ENCODE measurements around the gene QPRT. TPM values are rescaled to one million over a fixed set of nuclear protein-coding genes. Genes with fewer than 3 reads are reported as not detected.

Gene QPRT
- total and polyA plus RNA-seq, 2 of the 13 experiments (the other 11 are each of a cell fraction or from before 2014, with no cell fraction given) = 130 to 218 TPM

GRCh38 chr16:29646947-29647346, 32.0 kb upstream of the QPRT start:
- ATAC-seq = no peak
- ChIA-PET POLR2A (interaction anchor here (2.0 to 2.2 kb wide), 2 partner anchors 8 to 32 kb away, joined by 9 to 19 read pairs; partner anchors contain the start of gene QPRT), CTCF (ENCODE audit: low intra/inter-chr PET ratio, low total read pairs) (no interaction called here)
- no peak overlapping the region for H3K27ac ChIP-seq (ENCODE audit: extremely low read length, insufficient read depth, low read length)
- no TSS peak for BruUV-seq (replicated peaks)
- H3K79me2 ChIP-seq (ENCODE audit: insufficient read depth, low read length) = no peaks in the 10 kb centered on the region
- no peaks in the 10 kb centered on the region; a peak in 1 of 5 replicates for H3K27me3 ChIP-seq (ENCODE audit: control insufficient read depth in 1 of 2, insufficient read depth in 2 of 2, low read length in 2 of 2)
- no peaks in the 10 kb centered on the region for H3K9me3 ChIP-seq (ENCODE audit: low read length)
- TF ChIP-seq, protein P1, sequence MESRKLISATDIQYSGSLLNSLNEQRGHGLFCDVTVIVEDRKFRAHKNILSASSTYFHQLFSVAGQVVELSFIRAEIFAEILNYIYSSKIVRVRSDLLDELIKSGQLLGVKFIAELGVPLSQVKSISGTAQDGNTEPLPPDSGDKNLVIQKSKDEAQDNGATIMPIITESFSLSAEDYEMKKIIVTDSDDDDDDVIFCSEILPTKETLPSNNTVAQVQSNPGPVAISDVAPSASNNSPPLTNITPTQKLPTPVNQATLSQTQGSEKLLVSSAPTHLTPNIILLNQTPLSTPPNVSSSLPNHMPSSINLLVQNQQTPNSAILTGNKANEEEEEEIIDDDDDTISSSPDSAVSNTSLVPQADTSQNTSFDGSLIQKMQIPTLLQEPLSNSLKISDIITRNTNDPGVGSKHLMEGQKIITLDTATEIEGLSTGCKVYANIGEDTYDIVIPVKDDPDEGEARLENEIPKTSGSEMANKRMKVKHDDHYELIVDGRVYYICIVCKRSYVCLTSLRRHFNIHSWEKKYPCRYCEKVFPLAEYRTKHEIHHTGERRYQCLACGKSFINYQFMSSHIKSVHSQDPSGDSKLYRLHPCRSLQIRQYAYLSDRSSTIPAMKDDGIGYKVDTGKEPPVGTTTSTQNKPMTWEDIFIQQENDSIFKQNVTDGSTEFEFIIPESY (CRISPR knock-in tag; IDR thresholded peaks at IDR 0.05) = 0 out of 2 replicates have a peak, but pooled peaks have one; percentile 30
- TF ChIP-seq MYNN (CRISPR knock-in tag; IDR thresholded peaks at IDR 0.05; ENCODE audit: low read depth) (no peak), HNF4A (CRISPR knock-in tag; IDR thresholded peaks at IDR 0.05) (no peak)
- no peak for DNase-seq (ENCODE audit: low spot score)
- in situ Hi-C loops (cut with HindIII; ENCODE audit: extremely low pct_ligation_motif_present, low pct_unique_long_range_greater_than_20kb) = no loop called here
- H2AFZ ChIP-seq (ENCODE audit: low read length) = no peak overlapping the region
- no peaks in the 10 kb centered on the region for H3K36me3 ChIP-seq (replicated peaks in 1 of 2; ENCODE audit: control insufficient read depth in 1 of 2, insufficient read depth in 2 of 2, low read length in 2 of 2)
- no peaks in the 10 kb centered on the region for H4K20me1 ChIP-seq (ENCODE audit: insufficient read depth, low read length)
- peaks cover 42% of the 10 kb centered on the region for H3K4me1 ChIP-seq (ENCODE audit: insufficient read depth, low read length)
- FAIRE-seq = no peak
- 60% methylated on average over 3 of the region's 3 CpGs for WGBS (ENCODE audit: low lambda C conversion rate)
- H3K4me3 ChIP-seq (replicated peaks in 1 of 3; ENCODE audit: insufficient read depth in 1 of 3, low read depth in 2 of 3, low read length in 3 of 3) = no peak overlapping the region
- intact Hi-C loops (cut with micrococcal nuclease; ENCODE audit: unreplicated experiment) = no loop called here
- no peak overlapping the region for H3K9ac ChIP-seq (ENCODE audit: insufficient read depth, low read depth, low read length)
- no peak overlapping the region for H3K4me2 ChIP-seq (ENCODE audit: low read depth, low read length)

DNA sequence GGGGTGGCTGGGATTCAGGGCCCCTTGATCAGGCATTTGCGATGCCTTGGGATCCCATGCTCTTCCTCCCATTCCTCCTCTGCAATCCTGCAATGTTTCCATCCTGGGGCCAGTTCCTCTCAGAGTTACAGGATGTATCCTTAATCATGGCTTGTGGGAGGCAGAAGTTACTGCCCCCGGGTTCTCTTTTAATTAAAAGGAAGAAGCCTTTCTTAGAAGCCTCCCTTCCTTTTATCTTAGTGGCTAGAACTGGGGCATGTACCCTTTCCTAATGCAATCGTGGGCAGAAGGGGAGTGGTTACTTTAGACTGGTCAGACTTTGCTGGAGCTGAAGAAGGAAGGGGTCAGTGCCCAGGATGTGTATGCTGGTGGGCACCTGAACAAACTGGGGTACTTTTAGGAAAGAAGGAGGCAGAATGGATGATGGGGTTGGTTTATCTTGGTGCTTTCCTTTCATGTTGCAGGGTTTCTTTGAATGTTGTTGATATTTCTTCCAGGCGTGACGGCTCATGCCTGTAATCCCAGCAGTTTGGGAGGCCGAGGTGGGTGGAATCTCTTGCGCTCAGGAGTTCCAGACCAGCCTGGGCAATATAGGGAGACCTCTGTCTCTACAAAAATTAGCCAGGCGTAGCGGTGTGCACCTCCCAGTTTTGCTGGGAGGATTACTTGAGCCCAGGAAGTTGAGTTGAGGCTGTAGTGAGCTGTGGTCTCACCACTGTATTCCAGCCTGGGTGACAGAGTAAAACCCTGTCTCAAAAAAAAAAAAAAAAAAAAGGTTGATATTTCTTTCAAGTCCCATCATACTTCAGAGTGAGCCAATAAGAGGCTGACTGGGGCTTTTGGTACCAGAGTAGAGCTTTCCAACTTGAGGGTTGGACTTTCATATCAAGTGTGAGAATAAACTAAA, 29.1 kb upstream of the QPRT start:
- Histone ChIP-seq H3K9me3 (ENCODE audit: low read length) (no peaks in the 10 kb centered on the region), H3K27ac (ENCODE audit: extremely low read length, insufficient read depth, low read length) (no peak overlapping the region), H2AFZ (ENCODE audit: low read length) (no peak overlapping the region), H3K4me2 (ENCODE audit: low read depth, low read length) (peak overlapping the region; percentile 14), H3K36me3 (replicated peaks in 1 of 2; ENCODE audit: control insufficient read depth in 1 of 2, insufficient read depth in 2 of 2, low read length in 2 of 2) (no peaks in the 10 kb centered on the region), H4K20me1 (ENCODE audit: insufficient read depth, low read length) (no peaks in the 10 kb centered on the region), H3K27me3 (ENCODE audit: control insufficient read depth in 1 of 2, insufficient read depth in 2 of 2, low read length in 2 of 2) (no peaks in the 10 kb centered on the region; a peak in 1 of 5 replicates), H3K4me3 (replicated peaks in 1 of 3; ENCODE audit: insufficient read depth in 1 of 3, low read depth in 2 of 3, low read length in 3 of 3) (no peak overlapping the region), H3K79me2 (ENCODE audit: insufficient read depth, low read length) (no peaks in the 10 kb centered on the region), H3K4me1 (ENCODE audit: insufficient read depth, low read length) (peaks cover 53% of the 10 kb centered on the region), H3K9ac (ENCODE audit: insufficient read depth, low read depth, low read length) (no peak overlapping the region)
- BruUV-seq (replicated peaks) = no TSS peak
- in situ Hi-C loops (cut with HindIII; ENCODE audit: extremely low pct_ligation_motif_present, low pct_unique_long_range_greater_than_20kb) = no loop called here
- ATAC-seq (no peak), FAIRE-seq (no peak), DNase-seq (ENCODE audit: low spot score) (no peak)
- intact Hi-C loops (cut with micrococcal nuclease; ENCODE audit: unreplicated experiment) = no loop called here
- 39% methylated on average over 9 of the region's 9 CpGs for WGBS (ENCODE audit: low lambda C conversion rate)
- ChIA-PET POLR2A (no interaction called here), CTCF (ENCODE audit: low intra/inter-chr PET ratio, low total read pairs) (no interaction called here)
- TF ChIP-seq AKAP8 (CRISPR knock-in tag; IDR thresholded peaks at IDR 0.05) = no peak
